GM21825 (cell line): ENCODE measurements around the gene UBE2L5.

Experiments used
- ATAC-seq: cut with Tn5 transposase; IDR thresholded peaks from one replicate; pipeline ENCODE4 v1.9.1; 2021; ENCODE audit warnings: mild to moderate bottlenecking, moderate library complexity; ENCODE audit not compliant: unreplicated experiment

The UBE2L5 gene

DNA sequence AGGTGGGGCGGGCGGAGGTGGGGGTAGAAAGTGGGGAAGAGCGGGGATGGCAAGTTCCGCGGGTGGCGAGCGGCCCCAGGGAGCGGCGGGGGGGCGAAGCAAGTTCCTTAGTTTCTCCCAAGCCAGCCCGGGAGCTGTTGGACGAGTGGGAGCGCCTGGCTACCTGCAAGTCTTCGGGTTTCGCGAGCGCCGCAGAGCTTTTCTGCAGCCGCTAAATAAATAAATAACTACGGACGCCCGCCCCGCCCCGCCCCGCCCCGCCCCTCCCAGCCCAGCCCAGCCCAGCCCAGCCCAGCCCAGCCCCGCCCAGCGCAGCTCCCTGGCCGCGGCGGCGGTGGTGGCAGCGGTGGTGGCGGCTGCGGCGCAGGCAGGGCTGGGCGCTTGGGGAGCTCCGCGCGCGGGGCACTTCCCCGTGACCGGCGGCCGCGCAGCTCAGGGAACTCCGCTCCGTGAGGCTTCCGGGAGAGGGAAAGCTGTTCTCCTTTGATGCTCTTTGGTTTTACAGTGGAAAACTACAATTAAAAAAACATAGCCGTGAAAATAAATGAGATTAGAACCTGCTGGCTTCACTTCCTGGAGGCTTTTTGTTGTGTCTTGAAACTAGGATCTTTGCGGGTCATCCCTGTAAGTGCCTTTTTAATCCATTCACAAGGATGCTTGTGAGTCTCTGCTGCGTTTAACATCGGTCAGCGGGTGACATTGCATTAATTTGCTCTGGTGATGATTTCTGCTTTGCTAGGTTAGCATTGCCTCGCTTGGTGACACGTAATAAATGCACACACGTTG lies at the start of gene UBE2L5:
TSS of gene UBE2L5 (plus strand) at position 440 of the 786 bp plus-strand sequence. CDS start 5,498 bp downstream, outside the sequence.
- peak; percentile 64 for ATAC-seq

DNA sequence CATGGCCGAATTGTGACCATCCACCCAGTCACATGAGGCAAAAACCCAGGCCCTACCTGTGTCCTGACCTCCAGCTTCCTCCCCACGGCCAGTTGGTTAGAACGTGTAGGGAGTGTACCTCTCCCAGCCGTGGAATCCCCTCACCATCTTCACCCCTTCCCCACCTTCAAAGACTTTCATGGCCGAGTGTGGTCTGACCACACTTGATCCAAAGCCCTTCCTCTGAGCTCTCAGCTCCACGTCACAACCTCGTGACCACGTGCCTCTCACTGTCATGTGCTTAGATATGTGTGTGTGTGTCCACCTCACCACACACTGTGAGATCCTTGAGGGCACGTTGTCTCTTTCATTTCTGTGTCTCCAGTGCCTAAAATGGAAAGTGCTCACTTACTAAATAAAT lies 48.6 kb upstream of the UBE2L5 start:
- peak; percentile 19 for ATAC-seq

GRCh38 chr13:30375265-30375835 lies 46.9 kb upstream of the UBE2L5 start:
- ATAC-seq = no peak

- ATAC-seq = peak; percentile 43
Measured at GRCh38 chr13:30376426-30377311, 45.6 kb upstream of the UBE2L5 start.

DNA sequence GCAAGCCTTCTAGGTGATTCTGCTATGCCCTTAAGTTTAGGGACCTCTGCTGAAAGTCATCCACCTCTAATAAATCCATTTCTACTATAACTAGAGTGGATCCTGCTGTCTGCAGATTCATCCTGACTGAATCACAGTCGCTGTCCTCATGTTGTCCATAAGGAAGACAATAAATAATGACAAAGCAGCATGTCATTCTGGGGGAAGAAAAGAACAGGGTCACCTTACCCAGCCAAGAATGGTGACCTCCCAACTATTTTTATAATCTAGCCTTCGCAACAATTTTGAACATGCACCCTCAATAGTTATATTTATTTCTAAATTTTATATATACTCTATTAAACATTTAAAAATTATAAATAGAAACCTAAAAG lies 45.0 kb upstream of the UBE2L5 start:
- ATAC-seq = no peak

DNA sequence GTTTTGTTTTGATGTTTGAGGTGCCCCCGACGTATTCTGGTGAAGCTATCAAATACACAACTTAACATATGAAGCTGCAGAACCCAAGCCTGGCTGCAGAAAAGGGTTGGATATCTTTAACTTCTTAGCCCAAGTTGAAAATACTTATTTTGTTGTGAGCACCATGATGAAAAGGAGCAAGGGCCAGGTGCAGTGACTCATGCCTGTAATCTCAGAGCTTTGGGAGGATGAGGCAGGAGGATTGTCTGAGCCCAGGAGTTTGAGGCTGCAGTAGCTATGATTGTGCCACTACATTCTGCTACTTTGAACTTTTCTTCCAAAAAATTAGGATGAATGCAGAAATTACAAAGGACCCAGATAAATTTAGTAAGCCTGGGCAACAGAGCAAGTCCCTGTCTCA lies 44.1 kb upstream of the UBE2L5 start:
- ATAC-seq = no peak

GRCh38 chr13:30381049-30381448 lies 41.2 kb upstream of the UBE2L5 start:
- ATAC-seq = no peak

DNA sequence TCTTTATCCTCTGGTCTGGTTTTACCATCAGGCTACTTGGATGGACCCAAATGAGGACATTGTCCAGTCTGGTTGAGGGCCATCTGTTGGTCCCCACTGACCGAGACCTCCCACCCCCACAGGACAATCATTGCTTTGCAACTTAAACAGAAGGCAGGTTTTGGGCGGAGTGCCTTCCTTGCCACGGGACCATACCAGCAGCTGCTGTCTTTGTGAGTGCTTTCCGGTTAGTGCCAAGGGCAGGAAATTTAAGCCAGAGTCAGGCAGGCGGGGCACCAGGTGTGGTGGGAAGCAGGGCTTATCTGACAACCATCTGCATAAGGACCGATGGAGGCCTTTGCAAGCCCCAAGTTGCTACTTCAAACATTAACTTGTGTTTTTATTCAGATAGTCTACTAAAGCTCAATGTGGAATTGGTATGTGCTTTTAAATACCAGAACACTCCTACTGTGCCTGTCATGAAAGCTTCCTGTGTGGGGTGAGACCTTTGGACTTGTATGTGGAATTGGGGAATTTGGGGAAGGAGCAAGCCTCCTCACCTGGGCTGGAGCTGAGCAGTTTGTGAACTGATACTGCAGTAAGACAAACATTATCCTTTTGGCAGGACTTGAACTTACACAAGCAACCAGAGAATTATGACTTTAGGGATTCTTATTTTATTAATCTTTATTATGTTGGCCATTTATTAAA lies 39.3 kb upstream of the UBE2L5 start:
- no peak for ATAC-seq

- ATAC-seq = no peak
Measured at GRCh38 chr13:30388406-30389283, 33.6 kb upstream of the UBE2L5 start.

- ATAC-seq = no peak
Measured at GRCh38 chr13:30391956-30392680, 30.2 kb upstream of the UBE2L5 start.

DNA sequence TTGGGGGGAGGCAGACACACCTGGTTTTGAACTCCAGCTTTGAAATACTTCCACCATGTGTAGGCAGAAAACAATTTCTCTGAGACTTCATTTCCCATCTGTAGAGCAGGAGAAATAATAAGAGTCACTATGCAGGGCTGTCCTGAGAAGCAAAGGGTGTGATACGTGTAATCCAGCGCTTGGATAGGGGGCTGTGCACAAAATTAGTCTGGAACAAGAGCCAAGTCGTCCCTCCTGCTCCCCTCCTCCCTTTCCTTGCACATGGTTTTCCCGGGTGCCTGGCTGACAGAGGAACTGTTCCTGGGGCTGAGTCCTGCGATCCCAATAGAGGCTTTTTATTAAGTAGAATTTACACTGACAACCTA lies 29.6 kb upstream of the UBE2L5 start:
- no peak for ATAC-seq

GRCh38 chr13:30394751-30395191 lies 27.5 kb upstream of the UBE2L5 start:
- peak; percentile 45 for ATAC-seq

DNA sequence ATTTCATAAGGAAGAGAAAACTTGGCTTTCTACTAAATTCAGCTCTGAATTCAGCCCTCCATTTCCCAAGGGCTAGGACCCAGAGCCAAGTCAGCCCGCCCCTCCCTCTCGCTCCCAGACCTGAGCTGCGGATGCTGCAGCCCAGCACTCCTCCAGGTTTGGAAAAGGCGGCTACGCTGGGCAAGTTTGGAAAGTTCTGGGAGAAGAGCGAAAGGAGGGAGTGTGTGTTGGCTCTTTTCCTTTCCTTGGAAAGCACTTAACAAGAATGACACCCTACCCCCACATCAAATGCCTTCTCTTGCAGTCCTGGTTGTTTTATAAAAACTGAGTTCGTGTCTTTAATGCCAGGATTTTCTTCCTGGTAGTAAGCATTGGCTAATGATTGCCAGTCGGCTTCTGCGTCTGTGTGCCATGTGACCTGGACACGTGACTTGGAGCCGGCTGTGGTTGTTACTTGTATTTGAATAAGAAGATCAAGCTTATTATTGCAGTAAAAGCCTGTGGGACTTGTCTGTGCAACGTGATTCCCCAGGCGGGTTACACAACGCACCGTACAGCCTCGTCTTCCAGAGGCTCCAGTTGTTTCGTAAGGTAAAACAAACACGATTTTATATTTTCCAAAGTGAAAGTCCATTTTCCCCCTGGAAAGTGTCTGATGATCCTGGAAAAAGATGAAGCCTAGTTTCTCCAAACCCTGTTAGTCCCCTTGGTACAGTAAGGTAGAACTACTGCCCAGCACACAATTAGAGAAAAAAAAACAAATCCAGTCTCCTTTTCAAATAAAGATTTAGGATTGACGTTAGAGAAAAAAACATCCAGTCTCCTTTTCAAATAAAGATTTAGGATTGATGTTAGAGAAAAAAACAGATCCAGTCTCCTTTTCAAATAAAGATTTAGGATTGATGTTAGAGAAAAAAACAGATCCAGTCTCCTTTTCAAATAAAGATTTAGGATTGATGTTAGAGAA lies 26.8 kb upstream of the UBE2L5 start:
- ATAC-seq = peak; percentile 62

DNA sequence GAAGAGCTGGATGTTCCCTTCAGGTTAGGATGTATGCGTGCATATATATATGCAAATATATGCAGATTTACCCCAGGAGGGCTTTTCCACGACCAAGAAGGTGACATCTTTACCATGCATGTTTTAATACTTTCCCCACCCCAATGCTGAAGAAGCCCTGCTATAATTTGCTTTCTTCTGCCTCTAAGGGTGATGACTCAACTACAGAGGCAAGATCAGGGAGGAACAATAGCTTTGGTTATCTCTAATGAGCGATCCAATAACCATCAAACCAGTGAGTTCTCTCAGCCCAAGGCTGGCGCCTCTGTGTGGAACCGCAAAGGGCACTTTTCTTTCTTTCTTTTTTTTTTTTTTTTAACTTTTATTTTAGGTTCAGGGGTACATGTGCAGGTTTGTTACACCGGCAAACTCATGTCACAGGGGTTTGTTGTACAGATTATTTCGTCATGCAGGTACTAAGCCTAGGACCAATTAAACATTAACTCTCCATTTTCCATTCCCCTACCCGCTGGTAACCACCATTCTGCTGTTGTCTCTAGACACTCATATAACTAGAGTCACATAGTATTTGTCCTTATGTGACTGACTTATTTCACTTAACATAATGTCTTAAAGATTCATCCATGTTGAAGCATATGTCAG lies 25.7 kb upstream of the UBE2L5 start:
- no peak for ATAC-seq

- no peak for ATAC-seq
Measured at GRCh38 chr13:30398601-30399072, 23.7 kb upstream of the UBE2L5 start.

GRCh38 chr13:30400376-30400775 lies 21.9 kb upstream of the UBE2L5 start:
- ATAC-seq = no peak

DNA sequence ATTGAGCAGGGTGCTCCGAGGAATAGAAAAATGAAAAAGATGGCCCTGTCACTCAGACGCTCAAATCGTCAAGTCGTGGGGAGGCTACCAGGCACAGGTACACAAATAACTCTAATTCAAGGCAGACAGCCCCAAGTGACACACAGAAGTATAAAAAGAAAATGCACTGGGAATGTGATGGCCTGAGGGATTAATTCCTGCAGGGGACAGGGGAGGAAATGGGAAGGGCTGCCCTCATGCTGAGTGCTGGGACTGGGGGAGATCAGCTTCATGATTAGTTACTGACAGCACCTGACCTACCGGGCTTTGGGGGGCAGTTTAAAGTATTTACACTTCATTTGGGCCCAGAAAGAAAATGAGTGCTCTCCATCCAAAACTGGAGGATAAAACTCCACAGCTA lies 20.9 kb upstream of the UBE2L5 start:
- ATAC-seq = no peak

DNA sequence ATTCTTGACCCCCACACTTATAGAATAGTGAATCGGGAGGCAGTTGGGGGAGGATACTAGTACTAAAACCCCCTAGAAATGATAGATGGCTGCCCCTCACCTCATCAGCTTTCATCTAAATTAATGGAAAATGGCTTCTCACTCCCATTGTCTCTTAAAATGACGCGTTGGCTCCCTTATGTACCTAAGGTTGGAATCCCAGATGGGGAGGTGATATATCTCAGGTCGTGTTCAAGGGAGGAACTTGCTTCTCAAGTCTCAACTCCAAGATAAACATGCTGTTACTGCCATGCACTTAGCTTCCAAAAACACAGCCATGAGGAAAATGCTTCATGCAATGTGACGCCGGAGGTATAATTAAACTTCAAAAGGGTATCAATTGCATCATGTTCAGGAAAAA lies 18.8 kb upstream of the UBE2L5 start:
- ATAC-seq = no peak
